ENCODE measurements around the gene MAD1L1. TPM values are rescaled to one million over a fixed set of nuclear protein-coding genes. Genes with fewer than 3 reads are reported as not detected.

The MAD1L1 gene
- total and polyA plus RNA-seq, 2 donors (not counting 3 experiments of a cell fraction or from before 2014, with no cell fraction given) = 34.1 to 42.3 TPM

- dilution Hi-C loops (cut with MboI; ENCODE audit: extremely low pct_ligation_motif_present, low sequenced_read_pairs) = no loop called here
- Histone ChIP-seq H3K9me3 (replicated peaks; ENCODE audit: control insufficient read depth, insufficient read depth, low read length) (no peaks in the 10 kb centered on the region), H3K79me2 (ENCODE audit: control insufficient read depth, insufficient read depth, low read length) (no peaks in the 10 kb centered on the region), H3K27me3 (ENCODE audit: control insufficient read depth in 2 of 2, insufficient read depth in 2 of 2, low read length in 2 of 2) (no peaks in the 10 kb centered on the region), H2AFZ (ENCODE audit: low read depth, low read length) (no peak overlapping the region), H3K4me3 (replicated peaks in 1 of 3; ENCODE audit: insufficient read depth in 1 of 3, low read depth in 1 of 3, low read length in 3 of 3) (no peak overlapping the region), H3K9ac (replicated peaks; ENCODE audit: extremely low read depth, insufficient read depth, low read length) (no peak overlapping the region), H3K4me1 (ENCODE audit: control insufficient read depth, extremely low read depth, insufficient read depth, low read length) (no peaks in the 10 kb centered on the region), H3K27ac (ENCODE audit: insufficient read depth, low read depth, low read length) (no peak overlapping the region), H3K4me2 (ENCODE audit: insufficient read depth, low read length) (no peak overlapping the region), H3K9me1 (replicated peaks; ENCODE audit: control insufficient read depth, extremely low read depth, insufficient read depth, low read length) (no peaks in the 10 kb centered on the region), H4K20me1 (replicated peaks; ENCODE audit: control insufficient read depth, extremely low read depth, insufficient read depth, low read length) (no peaks in the 10 kb centered on the region), H3K36me3 (ENCODE audit: control insufficient read depth in 2 of 2, extremely low read depth in 1 of 2, insufficient read depth in 2 of 2, low read length in 2 of 2) (no peaks in the 10 kb centered on the region)
- no peak for DNase-seq (ENCODE audit: low read depth, low spot score)
- ChIA-PET CTCF (interaction anchor here (1.5 kb wide), 1 partner anchor 13 kb away, joined by 3 read pairs; no protein-coding TSS in a partner anchor), POLR2A (no interaction called here)
- BruUV-seq (replicated peaks) = no TSS peak
- no peak for TF ChIP-seq EZH2 (IDR thresholded peaks at IDR 0.05; ENCODE audit: borderline replicate concordance, low read depth, low read length, severe bottlenecking)
- no peak for TF ChIP-seq MYC (IDR thresholded peaks at IDR 0.05; ENCODE audit: low read depth, low read length)
- TF ChIP-seq GATA2 (IDR thresholded peaks at IDR 0.05; ENCODE audit: insufficient read depth, insufficient read length, low read depth, low read length) = no peak
- no peak for TF ChIP-seq FOS (IDR thresholded peaks at IDR 0.05; ENCODE audit: borderline replicate concordance, insufficient read depth, low read length)
- TF ChIP-seq, protein P1, sequence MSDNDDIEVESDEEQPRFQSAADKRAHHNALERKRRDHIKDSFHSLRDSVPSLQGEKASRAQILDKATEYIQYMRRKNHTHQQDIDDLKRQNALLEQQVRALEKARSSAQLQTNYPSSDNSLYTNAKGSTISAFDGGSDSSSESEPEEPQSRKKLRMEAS (IDR thresholded peaks at IDR 0.05; ENCODE audit: insufficient read depth, insufficient read length) = no peak
- no peak for TF ChIP-seq POLR2AphosphoS5 (IDR thresholded peaks at IDR 0.05; ENCODE audit: insufficient read depth, low read depth, low read length)
- TF ChIP-seq POLR2A (IDR thresholded peaks at IDR 0.05; ENCODE audit: low read depth, low read length) = no peak
- TF ChIP-seq, protein P2, sequence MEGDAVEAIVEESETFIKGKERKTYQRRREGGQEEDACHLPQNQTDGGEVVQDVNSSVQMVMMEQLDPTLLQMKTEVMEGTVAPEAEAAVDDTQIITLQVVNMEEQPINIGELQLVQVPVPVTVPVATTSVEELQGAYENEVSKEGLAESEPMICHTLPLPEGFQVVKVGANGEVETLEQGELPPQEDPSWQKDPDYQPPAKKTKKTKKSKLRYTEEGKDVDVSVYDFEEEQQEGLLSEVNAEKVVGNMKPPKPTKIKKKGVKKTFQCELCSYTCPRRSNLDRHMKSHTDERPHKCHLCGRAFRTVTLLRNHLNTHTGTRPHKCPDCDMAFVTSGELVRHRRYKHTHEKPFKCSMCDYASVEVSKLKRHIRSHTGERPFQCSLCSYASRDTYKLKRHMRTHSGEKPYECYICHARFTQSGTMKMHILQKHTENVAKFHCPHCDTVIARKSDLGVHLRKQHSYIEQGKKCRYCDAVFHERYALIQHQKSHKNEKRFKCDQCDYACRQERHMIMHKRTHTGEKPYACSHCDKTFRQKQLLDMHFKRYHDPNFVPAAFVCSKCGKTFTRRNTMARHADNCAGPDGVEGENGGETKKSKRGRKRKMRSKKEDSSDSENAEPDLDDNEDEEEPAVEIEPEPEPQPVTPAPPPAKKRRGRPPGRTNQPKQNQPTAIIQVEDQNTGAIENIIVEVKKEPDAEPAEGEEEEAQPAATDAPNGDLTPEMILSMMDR (IDR thresholded peaks at IDR 0.05; ENCODE audit: extremely low read depth in 1 of 2, insufficient read depth in 1 of 2, low read depth in 1 of 2, low read length in 2 of 2) = no peak
- no peak for TF ChIP-seq JUN (IDR thresholded peaks at IDR 0.05; ENCODE audit: borderline replicate concordance, insufficient read depth, insufficient read length, low read depth)
- FAIRE-seq = no peak
- intact Hi-C loops (cut with micrococcal nuclease) = no loop called here
These were observed 49.5 kb upstream of the MAD1L1 start for GRCh38 chr7:2282185-2282751.
